CD4-positive, alpha-beta T cell treated with Interferon alpha-2 for 1 hour (primary cell): ENCODE results near the gene TNNT3.

Experiments
- DNase-seq, 2 donors: peaks; one replicate each; pipeline ENCODE4 v3.0.0-alpha.2; 2020 to 2022

Gene TNNT3

GRCh38 chr11:1899090-1899489 lies 20.4 kb upstream of the TNNT3 start:
- no peak for DNase-seq

GRCh38 chr11:1899686-1900085 lies 19.8 kb upstream of the TNNT3 start:
- DNase-seq: no peak

GRCh38 chr11:1906181-1906580 lies 13.3 kb upstream of the TNNT3 start:
- DNase-seq: no peak

GRCh38 chr11:1906611-1907423 lies 12.7 kb upstream of the TNNT3 start:
- no peak for DNase-seq

GRCh38 chr11:1908618-1909017 lies 10.9 kb upstream of the TNNT3 start:
- DNase-seq: no peak

- DNase-seq: no peak
These were observed 10.0 kb upstream of the TNNT3 start for GRCh38 chr11:1909524-1909923.

GRCh38 chr11:1912289-1912878 lies 7.1 kb upstream of the TNNT3 start:
- DNase-seq: no peak

GRCh38 chr11:1913271-1914060 lies 6.0 kb upstream of the TNNT3 start:
- no peak for DNase-seq

GRCh38 chr11:1915795-1916131 lies 3.7 kb upstream of the TNNT3 start:
- no peak for DNase-seq

- DNase-seq: no peak
These were observed 3.1 kb upstream of the TNNT3 start for GRCh38 chr11:1916132-1916985.

GRCh38 chr11:1916986-1917522 lies 2.4 kb upstream of the TNNT3 start:
- no peak for DNase-seq

- no peak for DNase-seq
These were observed 1.7 kb upstream of the TNNT3 start for GRCh38 chr11:1917523-1918435.

- no peak for DNase-seq
These were observed 827 bp upstream of the TNNT3 start for GRCh38 chr11:1918436-1919315.

- no peak for DNase-seq
These were observed 815 bp downstream of the TNNT3 start for GRCh38 chr11:1920128-1920908.

GRCh38 chr11:1920909-1921573 lies 1.5 kb downstream of the TNNT3 start:
- DNase-seq: no peak

- DNase-seq: no peak
These were observed 2.2 kb downstream of the TNNT3 start for GRCh38 chr11:1921574-1922141.

- no peak for DNase-seq
These were observed 3.1 kb downstream of the TNNT3 start for GRCh38 chr11:1922481-1923081.
